IPS-15b (cell line): Measurements from ENCODE around the gene P2RX6.

Experiments used
- H3K27me3 ChIP-seq: one replicate; pipeline ENCODE4 v1.6.1; 2013; ENCODE audit warnings: low read length; ENCODE audit not compliant: control insufficient read depth, insufficient read depth
- H3K36me3 ChIP-seq: one replicate; pipeline ENCODE4 v1.6.1; 2013; ENCODE audit warnings: low read length; ENCODE audit not compliant: control insufficient read depth, insufficient read depth
- H3K4me1 ChIP-seq: one replicate; pipeline ENCODE4 v1.6.1; 2013; ENCODE audit warnings: mild to moderate bottlenecking, low read length; ENCODE audit not compliant: control insufficient read depth, insufficient read depth
- H3K4me3 ChIP-seq: one replicate; pipeline ENCODE4 v1.5.1; 2013; ENCODE audit warnings: low read depth, low read length
- H3K9ac ChIP-seq: one replicate; pipeline ENCODE4 v1.6.1; 2013; ENCODE audit warnings: low read depth, mild to moderate bottlenecking, low read length
- H3K9me3 ChIP-seq: one replicate; pipeline ENCODE4 v1.6.1; 2013; ENCODE audit warnings: mild to moderate bottlenecking, low read length; ENCODE audit not compliant: control insufficient read depth, insufficient read depth

The P2RX6 gene

GRCh38 chr22:21012446-21013407 lies 2.2 kb upstream of the P2RX6 start:
- H3K4me3 ChIP-seq, result no peak overlapping the region
- H3K9me3 ChIP-seq, result no peaks in the 10 kb centered on the region
- no peak overlapping the region for H3K9ac ChIP-seq

DNA sequence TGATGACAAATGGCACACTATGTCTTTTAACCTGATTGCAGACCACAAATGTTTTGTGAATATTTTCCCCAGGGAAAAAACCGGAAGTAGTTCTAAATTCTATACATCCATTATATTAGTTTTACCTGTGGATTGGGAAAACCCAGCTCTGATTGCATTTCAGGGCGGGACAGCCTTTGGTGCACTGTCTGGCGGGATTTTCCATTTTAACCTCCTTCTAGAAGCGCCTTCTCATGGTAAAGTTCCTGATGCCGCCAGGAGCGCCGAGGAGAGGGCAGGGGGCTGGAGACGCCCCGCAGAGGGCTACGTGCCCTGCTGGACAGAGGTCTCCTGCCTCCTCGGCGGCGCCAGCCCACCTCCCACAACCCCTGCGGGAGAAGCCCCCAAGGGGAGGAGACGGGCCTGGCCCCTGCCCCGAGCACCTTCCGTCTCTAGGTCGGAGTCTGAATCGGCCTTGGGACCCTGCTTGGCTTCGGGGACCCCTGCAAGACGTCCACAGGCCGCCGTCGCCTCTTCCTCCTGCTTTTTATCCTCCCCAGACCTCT lies 1.2 kb upstream of the P2RX6 start:
- H3K27me3 ChIP-seq, result peaks cover 9% of the 10 kb centered on the region
- peaks cover 11% of the 10 kb centered on the region for H3K4me1 ChIP-seq
- peak overlapping the region; percentile 12 for H3K9ac ChIP-seq
- peaks cover 3% of the 10 kb centered on the region for H3K36me3 ChIP-seq
- no peaks in the 10 kb centered on the region for H3K9me3 ChIP-seq
- peak overlapping the region; percentile 78 for H3K4me3 ChIP-seq

More at GRCh38 chr22:21012446-21013407, 2.2 kb upstream of the P2RX6 start:
- peaks cover 4% of the 10 kb centered on the region for H3K36me3 ChIP-seq
- peaks cover 9% of the 10 kb centered on the region for H3K27me3 ChIP-seq
- H3K4me1 ChIP-seq, result peaks cover 11% of the 10 kb centered on the region

GRCh38 chr22:21014202-21014725 lies 701 bp upstream of the P2RX6 start:
- Histone ChIP-seq H3K36me3 (no peaks in the 10 kb centered on the region), H3K27me3 (peaks cover 9% of the 10 kb centered on the region), H3K4me1 (peaks cover 11% of the 10 kb centered on the region), H3K9me3 (no peaks in the 10 kb centered on the region), H3K9ac (no peak overlapping the region), H3K4me3 (peak overlapping the region; percentile 78)

DNA sequence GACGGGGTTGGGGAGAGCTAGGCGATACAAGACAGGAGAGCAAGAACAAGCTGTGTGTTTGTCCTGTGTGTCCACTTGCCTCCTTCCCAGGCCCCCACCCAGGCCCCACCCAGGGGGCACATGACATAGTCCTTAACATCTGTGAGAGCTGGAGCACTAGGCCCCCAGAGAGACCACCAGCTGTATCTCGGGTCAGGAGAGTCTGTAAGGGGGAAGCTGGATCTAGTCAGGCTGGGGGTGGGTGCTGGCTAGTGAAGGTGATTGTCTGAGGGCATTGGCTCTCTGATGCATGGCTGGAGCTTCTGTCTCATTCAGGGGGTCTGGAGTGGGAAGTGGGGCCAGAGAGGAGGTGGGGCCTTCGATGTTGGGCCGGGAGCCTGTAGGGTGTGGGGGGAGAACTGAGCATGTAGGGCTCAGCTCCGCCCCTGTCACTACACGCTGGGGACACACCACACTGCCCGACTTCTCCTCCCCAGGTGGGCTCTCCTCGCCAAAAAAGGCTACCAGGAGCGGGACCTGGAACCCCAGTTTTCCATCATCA lies 571 bp downstream of the P2RX6 start:
- Histone ChIP-seq H3K9ac (no peak overlapping the region), H3K27me3 (peaks cover 9% of the 10 kb centered on the region), H3K36me3 (no peaks in the 10 kb centered on the region), H3K4me1 (peaks cover 3% of the 10 kb centered on the region), H3K9me3 (no peaks in the 10 kb centered on the region), H3K4me3 (no peak overlapping the region)

GRCh38 chr22:21016644-21017420 lies 1.9 kb downstream of the P2RX6 start:
- Histone ChIP-seq H3K9ac (no peak overlapping the region), H3K9me3 (no peaks in the 10 kb centered on the region), H3K36me3 (no peaks in the 10 kb centered on the region), H3K27me3 (peaks cover 9% of the 10 kb centered on the region), H3K4me3 (no peak overlapping the region), H3K4me1 (peaks cover 3% of the 10 kb centered on the region)

DNA sequence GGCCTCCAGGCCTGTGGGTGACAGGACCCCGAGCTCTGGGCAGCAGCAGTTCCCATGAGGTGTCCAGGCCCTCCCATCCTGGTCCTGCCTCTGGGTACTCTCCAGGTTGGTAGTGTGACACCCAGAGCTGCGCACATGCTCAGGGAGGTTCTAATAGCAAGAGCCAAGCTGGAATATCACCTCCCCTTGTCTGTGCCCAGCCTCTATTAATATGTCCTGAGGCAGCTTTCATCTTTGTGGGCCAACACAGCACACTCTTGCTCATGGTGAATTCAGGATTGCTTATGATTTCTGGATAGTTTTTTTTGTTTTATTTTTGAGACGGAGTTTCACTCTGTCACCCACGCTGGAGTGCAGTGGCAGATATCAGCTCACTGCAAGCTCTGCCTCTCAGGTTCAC lies 3.3 kb downstream of the P2RX6 start:
- Histone ChIP-seq H3K4me1 (peaks cover 2% of the 10 kb centered on the region), H3K9me3 (no peaks in the 10 kb centered on the region)

DNA sequence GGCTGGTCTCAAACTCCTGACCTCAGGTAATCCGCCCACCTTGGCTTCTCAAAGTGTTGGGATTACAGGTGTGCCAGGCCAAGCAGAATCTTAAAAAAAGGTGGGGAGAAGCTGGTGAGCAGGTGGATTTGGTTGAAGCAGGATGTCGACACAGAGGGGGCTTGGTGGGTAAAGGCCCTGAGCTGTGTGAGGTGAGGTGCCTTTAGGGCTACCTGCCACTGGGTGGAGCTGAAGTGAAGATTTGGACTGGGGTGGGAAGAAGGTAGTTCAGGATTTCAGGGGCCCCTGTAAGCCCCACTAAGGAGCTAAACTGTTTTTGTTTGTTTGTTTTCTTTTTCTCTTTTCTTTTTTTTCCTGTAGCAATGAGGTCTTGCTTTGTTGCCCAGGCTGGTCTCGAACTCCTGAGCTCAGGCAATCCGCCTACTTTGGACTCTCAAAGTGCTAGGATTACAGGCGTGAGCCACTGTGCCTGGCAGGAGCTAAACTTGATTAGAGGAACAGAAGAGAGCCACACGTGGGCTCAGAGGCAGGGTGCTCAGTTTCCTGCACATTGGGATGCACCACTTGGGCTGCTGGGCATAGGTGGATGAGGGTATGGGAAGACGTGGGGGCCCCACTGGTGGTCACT lies 6.0 kb downstream of the P2RX6 start:
- no peaks in the 10 kb centered on the region for H3K36me3 ChIP-seq
- H3K27me3 ChIP-seq, result peaks cover 3% of the 10 kb centered on the region
- no peaks in the 10 kb centered on the region for H3K9me3 ChIP-seq
- no peak overlapping the region for H3K4me3 ChIP-seq
- no peaks in the 10 kb centered on the region for H3K4me1 ChIP-seq
- H3K9ac ChIP-seq, result no peak overlapping the region

More for the DNA sequence above, 3.3 kb downstream of the P2RX6 start:
- Histone ChIP-seq H3K9ac (no peak overlapping the region), H3K36me3 (no peaks in the 10 kb centered on the region), H3K4me3 (no peak overlapping the region), H3K27me3 (peaks cover 6% of the 10 kb centered on the region)

- no peaks in the 10 kb centered on the region for H3K9me3 ChIP-seq
- H3K4me3 ChIP-seq, result no peak overlapping the region
- no peaks in the 10 kb centered on the region for H3K27me3 ChIP-seq
- no peak overlapping the region for H3K9ac ChIP-seq
- H3K36me3 ChIP-seq, result no peaks in the 10 kb centered on the region
- H3K4me1 ChIP-seq, result no peaks in the 10 kb centered on the region
These were observed 7.5 kb downstream of the P2RX6 start for GRCh38 chr22:21022507-21022906.

DNA sequence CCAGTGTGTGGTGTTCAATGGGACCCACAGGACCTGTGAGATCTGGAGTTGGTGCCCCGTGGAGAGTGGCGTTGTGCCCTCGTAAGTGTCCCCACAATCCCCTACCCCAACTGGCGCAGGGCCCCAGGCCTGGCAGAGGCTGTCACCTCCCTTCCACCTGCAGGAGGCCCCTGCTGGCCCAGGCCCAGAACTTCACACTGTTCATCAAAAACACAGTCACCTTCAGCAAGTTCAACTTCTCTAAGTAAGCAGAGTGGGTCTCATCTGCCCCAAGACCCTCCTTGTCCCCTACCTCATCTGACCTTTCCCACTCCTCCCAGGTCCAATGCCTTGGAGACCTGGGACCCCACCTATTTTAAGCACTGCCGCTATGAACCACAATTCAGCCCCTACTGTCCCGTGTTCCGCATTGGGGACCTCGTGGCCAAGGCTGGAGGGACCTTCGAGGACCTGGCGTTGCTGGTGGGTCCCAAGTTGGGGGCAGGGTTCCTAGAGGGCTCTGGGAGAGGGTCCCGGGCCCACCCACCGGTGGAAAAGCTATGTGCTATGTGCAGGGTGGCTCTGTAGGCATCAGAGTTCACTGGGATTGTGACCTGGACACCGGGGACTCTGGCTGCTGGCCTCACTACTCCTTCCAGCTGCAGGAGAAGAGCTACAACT lies 8.1 kb downstream of the P2RX6 start:
- no peaks in the 10 kb centered on the region for H3K27me3 ChIP-seq
- H3K9ac ChIP-seq, result no peak overlapping the region
- H3K4me1 ChIP-seq, result no peaks in the 10 kb centered on the region
- H3K9me3 ChIP-seq, result no peaks in the 10 kb centered on the region
- H3K4me3 ChIP-seq, result no peak overlapping the region
- H3K36me3 ChIP-seq, result no peaks in the 10 kb centered on the region

DNA sequence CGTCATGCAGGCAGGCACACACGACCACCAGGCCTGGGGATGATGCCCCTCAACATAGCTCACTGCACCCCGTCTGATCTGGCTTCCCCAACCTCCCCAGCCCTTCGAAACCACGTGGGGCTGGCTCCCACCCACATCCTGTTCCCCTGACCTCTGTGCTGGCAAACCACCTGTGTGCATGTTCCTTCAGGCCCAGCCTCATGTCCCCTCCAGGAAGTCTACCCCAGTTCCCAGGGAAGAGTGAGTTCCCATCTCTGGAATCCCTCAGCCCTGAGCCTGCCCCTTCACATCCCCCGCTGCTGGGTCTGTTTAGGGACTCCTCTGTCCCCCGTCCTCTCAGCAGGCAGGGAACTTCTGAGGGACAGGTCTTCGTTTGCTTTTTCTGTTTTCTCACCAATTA lies 10.3 kb downstream of the P2RX6 start:
- Histone ChIP-seq H3K27me3 (no peaks in the 10 kb centered on the region), H3K9ac (no peak overlapping the region)

More for the DNA sequence above, 10.3 kb downstream of the P2RX6 start:
- Histone ChIP-seq H3K36me3 (no peaks in the 10 kb centered on the region), H3K4me1 (no peaks in the 10 kb centered on the region), H3K4me3 (no peak overlapping the region), H3K9me3 (no peaks in the 10 kb centered on the region)
